Neural progenitor cell (in vitro differentiated cells): ENCODE results near the gene CST11. TPM values are rescaled to one million over a fixed set of nuclear protein-coding genes. Genes with fewer than 3 reads are reported as not detected.

Source experiments
- DNase-seq: peaks from one replicate; pipeline ENCODE4 v3.0.0-alpha.2; 2016; ENCODE audit warnings: low spot score
- H2AFZ ChIP-seq: fragments of 200-600 bp; sonication (generic); replicated peaks from 2 replicates; pipeline ENCODE4 v1.6.1; 2016; ENCODE audit warnings: antibody characterized with exemption
- H3F3A ChIP-seq: fragments of 200-600 bp; sonication (generic); 2 replicates; pipeline ENCODE4 v1.6.1; 2016; ENCODE audit warnings: antibody characterized with exemption, low read depth
- H3K27ac ChIP-seq: fragments of 200-600 bp; sonication (generic); 2 replicates; pipeline ENCODE4 v1.5.1; 2016; ENCODE audit warnings: mild to moderate bottlenecking
- H3K27me3 ChIP-seq: fragments of 200-600 bp; sonication (generic); 2 replicates; pipeline ENCODE4 v1.6.1; 2016; ENCODE audit warnings: mild to moderate bottlenecking, moderate library complexity
- H3K36me3 ChIP-seq: fragments of 200-600 bp; sonication (generic); 2 replicates; pipeline ENCODE4 v1.5.1; 2016
- H3K4me1 ChIP-seq: fragments of 200-600 bp; sonication (generic); 2 replicates; pipeline ENCODE4 v1.6.1; 2016; ENCODE audit warnings: mixed run types
- H3K4me2 ChIP-seq: fragments of 200-600 bp; sonication (generic); 2 replicates; pipeline ENCODE4 v1.6.1; 2016
- H3K4me3 ChIP-seq: fragments of 200-600 bp; sonication (generic); 2 replicates; pipeline ENCODE4 v1.5.1; 2016
- H3K79me2 ChIP-seq: fragments of 200-600 bp; sonication (generic); 2 replicates; pipeline ENCODE4 v1.6.1; 2016; ENCODE audit warnings: low read depth
- H3K9ac ChIP-seq: fragments of 200-600 bp; sonication (generic); 2 replicates; pipeline ENCODE4 v1.6.1; 2016
- H3K9me3 ChIP-seq: fragments of 200-600 bp; sonication (generic); 2 replicates; pipeline ENCODE4 v1.5.1; 2016; ENCODE audit warnings: low read depth
- H4K20me1 ChIP-seq: fragments of 200-600 bp; sonication (generic); 2 replicates; pipeline ENCODE4 v1.6.1; 2016; ENCODE audit warnings: low read depth
- H3K27ac Mint-ChIP-seq: 3 replicates; pipeline ENCODE4 v1.8.0; 2021; ENCODE audit warnings: mixed read lengths
- H3K27me3 Mint-ChIP-seq: 2 replicates; pipeline ENCODE4 v1.8.0; 2022; ENCODE audit warnings: low read depth, mild to moderate bottlenecking, inconsistent platforms, moderate library complexity, mixed read lengths; ENCODE audit not compliant: insufficient read depth
- H3K36me3 Mint-ChIP-seq: 3 replicates; pipeline ENCODE4 v1.8.0; 2021; ENCODE audit warnings: mixed read lengths
- H3K4me1 Mint-ChIP-seq: 3 replicates; pipeline ENCODE4 v1.8.0; 2021; ENCODE audit warnings: mixed read lengths
- H3K4me3 Mint-ChIP-seq: 3 replicates; pipeline ENCODE4 v1.8.0; 2021; ENCODE audit warnings: mild to moderate bottlenecking, moderate library complexity, mixed read lengths
- H3K9me3 Mint-ChIP-seq: 3 replicates; pipeline ENCODE4 v1.8.0; 2020; ENCODE audit warnings: mixed read lengths
- CTCF ChIP-seq: fragments of 200-600 bp; sonication (generic); IDR thresholded peaks from 2 replicates; pipeline ENCODE4 v1.5.1; 2017; ENCODE audit warnings: antibody characterized with exemption, mild to moderate bottlenecking
- EZH2 ChIP-seq: fragments of 200-600 bp; sonication (generic); IDR thresholded peaks from 2 replicates; pipeline ENCODE4 v1.6.1; 2017; ENCODE audit warnings: antibody characterized with exemption, mild to moderate bottlenecking, moderate library complexity
- EZH2phosphoT487 ChIP-seq: fragments of 200-600 bp; sonication (generic); IDR thresholded peaks from 2 replicates; pipeline ENCODE4 v1.6.1; 2017; ENCODE audit warnings: antibody characterized with exemption
- total RNA-seq: library from RNA; depleted of rRNA; stranded (reverse); fragments of >200 nt; gene quantifications from 2 replicates; pipeline ENCODE4 v1.2.3, GENCODE V29; 2015; ENCODE audit warnings: low replicate concordance

Gene CST11
- total RNA-seq, 1 donor from 2014 or later: not detected

GRCh38 chr20:23493172-23493772 is 40.6 kb upstream of the CST11 start:
- peaks cover 2% of the 10 kb centered on the region for H3K27me3 Mint-ChIP-seq
- Histone ChIP-seq H3K4me3 (no peak overlapping the region), H3K27ac (no peak overlapping the region), H4K20me1 (no peaks in the 10 kb centered on the region), H3F3A (no peaks in the 10 kb centered on the region), H3K9ac (no peak overlapping the region), H2AFZ (no peak overlapping the region), H3K27me3 (no peaks in the 10 kb centered on the region), H3K4me2 (no peak overlapping the region), H3K36me3 (no peaks in the 10 kb centered on the region), H3K9me3 (no peaks in the 10 kb centered on the region), H3K79me2 (no peaks in the 10 kb centered on the region), H3K4me1 (no peaks in the 10 kb centered on the region)
- peaks cover 6% of the 10 kb centered on the region for H3K4me1 Mint-ChIP-seq
- peaks cover 4% of the 10 kb centered on the region for H3K9me3 Mint-ChIP-seq
- TF ChIP-seq EZH2 (no peak), CTCF (no peak), EZH2phosphoT487 (no peak)
- no peaks in the 10 kb centered on the region for H3K36me3 Mint-ChIP-seq
- H3K4me3 Mint-ChIP-seq: no peak overlapping the region
- no peak overlapping the region for H3K27ac Mint-ChIP-seq
- no peak for DNase-seq

DNA sequence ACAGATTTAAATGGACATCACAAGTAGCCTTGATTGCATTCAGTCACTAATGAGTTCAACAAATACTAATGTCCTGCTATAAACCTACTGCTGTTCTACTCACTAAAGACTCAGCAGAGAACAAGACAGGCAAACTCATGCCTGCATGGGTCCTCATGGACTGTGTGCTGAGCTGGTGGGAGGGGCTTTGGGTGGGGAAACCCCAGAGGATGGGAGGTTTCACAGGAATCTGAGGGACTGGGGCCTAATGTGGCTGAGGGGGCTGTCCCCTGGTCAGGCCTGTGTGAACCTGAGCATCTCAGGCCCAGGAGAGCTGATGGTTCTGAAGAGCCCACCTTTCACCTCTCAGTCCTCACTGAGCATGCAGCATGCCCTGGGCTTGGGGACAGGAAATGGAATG is 39.6 kb upstream of the CST11 start:
- Histone ChIP-seq H2AFZ (no peak overlapping the region), H3F3A (no peaks in the 10 kb centered on the region), H3K4me3 (no peak overlapping the region), H3K9ac (no peak overlapping the region), H3K4me1 (no peaks in the 10 kb centered on the region), H3K27me3 (no peaks in the 10 kb centered on the region), H3K27ac (no peak overlapping the region), H4K20me1 (no peaks in the 10 kb centered on the region), H3K9me3 (no peaks in the 10 kb centered on the region), H3K4me2 (no peak overlapping the region), H3K79me2 (no peaks in the 10 kb centered on the region), H3K36me3 (no peaks in the 10 kb centered on the region)
- Mint-ChIP-seq H3K9me3 (peaks cover 6% of the 10 kb centered on the region), H3K27ac (no peak overlapping the region), H3K36me3 (no peaks in the 10 kb centered on the region), H3K4me3 (no peak overlapping the region), H3K4me1 (peaks cover 6% of the 10 kb centered on the region), H3K27me3 (peaks cover 2% of the 10 kb centered on the region)
- DNase-seq: no peak
- no peak for TF ChIP-seq CTCF
- no peak for TF ChIP-seq EZH2phosphoT487
- no peak for TF ChIP-seq EZH2

- no peak within 1 kb of the TSS for H3K4me2 ChIP-seq
- no peak within 1 kb of the TSS for H3K27ac ChIP-seq
- H4K20me1 ChIP-seq: no peaks in the 10 kb centered on the region
- no peak within 1 kb of the TSS for H3K9ac ChIP-seq
- no peak within 1 kb of the TSS for H3K4me3 Mint-ChIP-seq
- H3K27me3 Mint-ChIP-seq: peaks cover 4% of the 10 kb centered on the region
- H3F3A ChIP-seq: no peaks in the 10 kb centered on the region
- H3K79me2 ChIP-seq: no peaks in the 10 kb centered on the region
- peaks cover 6% of the 10 kb centered on the region for H3K4me1 Mint-ChIP-seq
- H3K9me3 ChIP-seq: no peaks in the 10 kb centered on the region
- H2AFZ ChIP-seq: no peak within 1 kb of the TSS
- H3K36me3 Mint-ChIP-seq: no peaks in the 10 kb centered on the region
- TF ChIP-seq CTCF (no peak), EZH2phosphoT487 (no peak), EZH2 (no peak)
- H3K36me3 ChIP-seq: no peaks in the 10 kb centered on the region
- H3K27ac Mint-ChIP-seq: no peak within 1 kb of the TSS
- no peak within 1 kb of the TSS for H3K4me3 ChIP-seq
- peaks cover 9% of the 10 kb centered on the region for H3K9me3 Mint-ChIP-seq
- no peaks in the 10 kb centered on the region for H3K4me1 ChIP-seq
- no peak for DNase-seq
- no peaks in the 10 kb centered on the region for H3K27me3 ChIP-seq
Measured at GRCh38 chr20:23490817-23491216, 38.1 kb upstream of the CST11 start, which contains the start of gene CST8. Gene CST8, plus strand, starts transcription at chr20:23491117. Its CDS starts 551 bp downstream, at chr20:23491668.
